Left ventricle myocardium inferior (tissue), 1 donor: ENCODE results near the gene EIPR1. TPM values are rescaled to one million over a fixed set of nuclear protein-coding genes. Genes with fewer than 3 reads are reported as not detected.

Experiments used
- DNase-seq: peaks from one replicate; pipeline ENCODE4 v3.0.0-alpha.2; 2020
- H3K27ac ChIP-seq: fragments of 200-600 bp; replicated peaks from 2 replicates; pipeline ENCODE4 v1.8.0; 2021
- H3K27me3 ChIP-seq: fragments of 200-600 bp; 2 replicates; pipeline ENCODE4 v1.8.0; 2021; ENCODE audit warnings: low read depth
- H3K36me3 ChIP-seq: fragments of 200-600 bp; 2 replicates; pipeline ENCODE4 v1.8.0; 2021
- H3K4me1 ChIP-seq: fragments of 200-600 bp; 2 replicates; pipeline ENCODE4 v1.8.0; 2021
- H3K4me3 ChIP-seq: fragments of 200-600 bp; 2 replicates; pipeline ENCODE4 v1.8.0; 2021; ENCODE audit warnings: mild to moderate bottlenecking, moderate library complexity
- H3K9me3 ChIP-seq: fragments of 200-600 bp; replicated peaks from 2 replicates; pipeline ENCODE4 v1.8.0; 2021
- CTCF ChIP-seq: fragments of 200-600 bp; IDR thresholded peaks from 2 replicates; pipeline ENCODE4 v1.8.0; 2021; ENCODE audit warnings: antibody characterized with exemption, mild to moderate bottlenecking, borderline replicate concordance
- intact Hi-C: fragments of 100-400 bp; cut with micrococcal nuclease; formaldehyde crosslinking; loops from one replicate; pipeline ENCODE4 v1.11.0; 2022
- total RNA-seq: library from RNA; stranded (reverse); fragmentation: NEBNext Ultra II Directional; extraction: Animal tissue kit (Norgen Biotek cat#: 25700); gene quantifications from one replicate; pipeline ENCODE4 v1.2.1, GENCODE V29; 2021
- donor health status: DM: no; HTN: yes; CAD: no; lungs with severe emphysema.

Gene EIPR1
- total RNA-seq, 1 donor from 2014 or later: 12.2 TPM

DNA sequence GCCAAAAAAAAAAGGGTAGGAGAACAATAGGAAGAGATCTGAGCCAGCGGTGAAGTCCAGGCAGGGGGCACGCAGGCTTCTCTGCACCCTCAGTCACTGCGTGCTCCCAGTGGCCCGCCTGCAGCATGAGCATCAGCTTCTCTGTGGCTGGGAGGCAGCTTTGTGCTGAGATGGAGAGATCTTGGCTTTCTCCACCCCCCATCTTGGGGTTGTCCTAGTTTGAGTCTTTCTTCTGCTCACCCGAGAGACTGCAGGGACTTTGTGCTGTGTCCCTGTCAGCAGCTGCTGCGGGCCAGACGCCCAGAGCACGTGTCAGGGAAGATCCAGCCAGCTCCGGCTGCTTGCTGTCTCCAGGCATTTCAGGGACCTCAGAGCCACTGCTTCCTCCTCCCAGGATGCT, 22.2 kb upstream of the EIPR1 start:
- Histone ChIP-seq H3K4me3 (peak overlapping the region; percentile 36), H3K9me3 (peaks cover 24% of the 10 kb centered on the region), H3K27ac (peak overlapping the region; percentile 71), H3K36me3 (peaks cover 60% of the 10 kb centered on the region), H3K27me3 (no peaks in the 10 kb centered on the region), H3K4me1 (peaks cover 28% of the 10 kb centered on the region)
- intact Hi-C loops: no loop called here
- TF ChIP-seq CTCF: no peak
- peak; percentile 76 for DNase-seq

DNA sequence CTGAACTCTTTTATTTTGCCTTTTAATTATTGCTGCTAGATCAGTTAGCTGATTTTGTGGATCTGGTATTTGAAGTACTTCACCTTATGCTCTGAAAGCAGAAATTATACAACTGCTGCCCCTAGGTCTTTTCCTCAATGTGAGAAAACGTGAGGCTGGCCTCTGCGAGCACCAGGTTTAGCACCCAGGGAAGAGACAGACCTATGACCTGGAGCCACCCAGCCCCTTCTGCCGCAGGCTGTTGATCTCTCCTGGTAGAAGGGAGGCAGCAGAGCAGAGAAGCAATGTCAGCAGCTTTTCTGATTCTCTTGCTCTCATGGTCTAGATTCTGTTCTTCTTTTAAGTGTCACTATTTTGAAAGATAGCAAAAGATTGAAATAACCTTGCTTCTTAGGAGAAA, 21.8 kb upstream of the EIPR1 start:
- Histone ChIP-seq H3K4me3 (peak overlapping the region; percentile 36), H3K27ac (peak overlapping the region; percentile 71), H3K36me3 (peaks cover 62% of the 10 kb centered on the region), H3K27me3 (no peaks in the 10 kb centered on the region), H3K9me3 (peaks cover 24% of the 10 kb centered on the region), H3K4me1 (peaks cover 28% of the 10 kb centered on the region)
- intact Hi-C loops: no loop called here
- no peak for TF ChIP-seq CTCF
- no peak for DNase-seq

- intact Hi-C loops: no loop called here
- H3K27ac ChIP-seq: peak overlapping the region; percentile 71
- H3K9me3 ChIP-seq: peaks cover 24% of the 10 kb centered on the region
- H3K4me3 ChIP-seq: no peak overlapping the region
- H3K27me3 ChIP-seq: no peaks in the 10 kb centered on the region
- H3K4me1 ChIP-seq: peaks cover 28% of the 10 kb centered on the region
- TF ChIP-seq CTCF: no peak
- peaks cover 63% of the 10 kb centered on the region for H3K36me3 ChIP-seq
- no peak for DNase-seq
Observed at GRCh38 chr2:3398857-3399256, 21.2 kb upstream of the EIPR1 start.

GRCh38 chr2:3396920-3397559, 19.4 kb upstream of the EIPR1 start:
- H3K9me3 ChIP-seq: peaks cover 24% of the 10 kb centered on the region
- H3K36me3 ChIP-seq: peaks cover 64% of the 10 kb centered on the region

DNA sequence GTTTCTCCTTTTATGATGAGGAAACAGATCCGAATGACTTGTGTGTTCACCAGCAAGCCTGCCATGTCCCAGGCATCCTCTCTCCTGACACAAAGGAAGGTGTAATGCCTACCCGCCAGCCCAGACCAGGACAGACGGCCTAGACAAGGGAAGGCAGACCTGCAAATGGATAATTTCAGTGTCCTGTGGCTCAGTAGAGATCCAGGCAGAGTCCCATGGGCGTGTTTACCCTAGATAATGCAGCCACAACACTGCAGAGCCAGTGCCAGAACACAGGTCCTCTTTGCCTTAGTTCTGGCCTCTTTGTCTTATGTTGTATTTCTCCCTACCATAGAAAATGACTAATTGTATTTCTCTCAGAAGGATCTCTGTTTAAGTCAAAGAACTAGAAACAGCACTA, 14.6 kb upstream of the EIPR1 start:
- no peak for TF ChIP-seq CTCF
- no peak for DNase-seq
- Histone ChIP-seq H3K9me3 (peaks cover 19% of the 10 kb centered on the region), H3K4me1 (no peaks in the 10 kb centered on the region), H3K4me3 (no peak overlapping the region), H3K27ac (no peak overlapping the region), H3K36me3 (peaks cover 88% of the 10 kb centered on the region), H3K27me3 (no peaks in the 10 kb centered on the region)
- intact Hi-C loops: no loop called here

More at GRCh38 chr2:3396920-3397559, 19.4 kb upstream of the EIPR1 start:
- Histone ChIP-seq H3K4me1 (peaks cover 28% of the 10 kb centered on the region), H3K27ac (no peak overlapping the region), H3K4me3 (no peak overlapping the region), H3K27me3 (no peaks in the 10 kb centered on the region)
- TF ChIP-seq CTCF: no peak
- intact Hi-C loops: no loop called here
- DNase-seq: no peak

DNA sequence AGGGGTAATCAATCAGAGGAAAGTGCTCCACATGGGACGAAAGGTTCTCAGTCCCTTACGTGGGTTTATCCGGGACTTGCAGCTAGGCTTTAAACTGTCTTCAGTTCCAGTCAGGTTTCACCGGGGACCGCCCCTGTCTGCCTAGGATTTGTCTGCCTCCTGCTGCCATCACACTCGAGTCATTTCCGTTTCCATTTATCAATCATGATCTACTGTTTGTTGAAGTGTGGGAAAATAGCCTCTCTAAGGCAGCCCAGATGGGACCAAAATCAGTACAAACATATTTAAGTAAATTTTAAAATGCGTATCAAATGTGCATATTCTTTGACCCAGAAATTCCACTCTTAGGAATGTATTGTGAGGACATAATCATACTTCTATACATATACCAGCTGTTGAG, 12.4 kb upstream of the EIPR1 start:
- no peak for TF ChIP-seq CTCF
- H3K27me3 ChIP-seq: no peaks in the 10 kb centered on the region
- H3K27ac ChIP-seq: no peak overlapping the region
- no peaks in the 10 kb centered on the region for H3K4me1 ChIP-seq
- no peak overlapping the region for H3K4me3 ChIP-seq
- H3K36me3 ChIP-seq: peaks cover 67% of the 10 kb centered on the region
- no peak for DNase-seq
- no peaks in the 10 kb centered on the region for H3K9me3 ChIP-seq
- intact Hi-C loops: no loop called here
